Spinal cord (tissue), 10 donors: ENCODE data around the gene LRIG1. TPM values are rescaled to one million over a fixed set of nuclear protein-coding genes. Genes with fewer than 3 reads are reported as not detected.

ENCODE experiments used
- DNase-seq, 6 donors: peaks; one replicate each; pipeline versions ENCODE4 v3.0.0 to v3.0.0-alpha.2; 2013 to 2015; ENCODE audit warnings: low spot score in 6 of 6, low read depth in 4 of 6
- H3K27ac ChIP-seq: one replicate; pipeline ENCODE4 v1.5.1; 2013; ENCODE audit warnings: low read depth, low read length, control low read depth
- H3K27me3 ChIP-seq: one replicate; pipeline ENCODE4 v1.6.1; 2013; ENCODE audit warnings: low read length; ENCODE audit not compliant: control insufficient read depth, insufficient read depth
- H3K36me3 ChIP-seq: one replicate; pipeline ENCODE4 v1.6.1; 2013; ENCODE audit warnings: low read length; ENCODE audit not compliant: control insufficient read depth, insufficient read depth
- H3K4me1 ChIP-seq: one replicate; pipeline ENCODE4 v1.6.1; 2013; ENCODE audit warnings: low read length; ENCODE audit not compliant: control insufficient read depth, insufficient read depth
- H3K4me3 ChIP-seq: one replicate; pipeline ENCODE4 v1.5.1; 2013; ENCODE audit warnings: low read depth, low read length, control low read depth
- H3K9me3 ChIP-seq: one replicate; pipeline ENCODE4 v1.6.1; 2013; ENCODE audit warnings: low read length; ENCODE audit not compliant: control insufficient read depth, insufficient read depth
- WGBS: methylation state at CpG from one replicate; pipeline ENCODE4 v1.1.5; 2013; ENCODE audit warnings: missing lambda C conversion rate; ENCODE audit not compliant: insufficient coverage; 5-methylcytosine and 5-hydroxymethylcytosine counted together
- polyA plus RNA-seq, 2 donors: library from polyadenylated mRNA; unstranded; fragments of 120-200 nt; gene quantifications; one replicate each; pipeline ENCODE4 v1.2.1, GENCODE V29; 2013; ENCODE audit not compliant: insufficient read length in 2 of 2
- total RNA-seq, 2 donors: library from RNA; depleted of rRNA in 1 of 2; stranded (reverse); fragments of 120-200 nt in 1 of 2; fragments of >200 nt in 1 of 2; gene quantifications; one replicate each; pipeline versions ENCODE4 v1.2.3 to v1.2.4, GENCODE V29; 2013 to 2014
- donor health status: healthy.

Gene LRIG1
- total and polyA plus RNA-seq, 4 donors = 85.4 to 229 (median 147) TPM

- Histone ChIP-seq H3K27me3 (no peaks in the 10 kb centered on the region), H3K36me3 (no peaks in the 10 kb centered on the region), H3K4me3 (no peak overlapping the region), H3K9me3 (no peaks in the 10 kb centered on the region), H3K27ac (no peak overlapping the region), H3K4me1 (no peaks in the 10 kb centered on the region)
- no peak for DNase-seq
- WGBS = no CpG with 5 or more reads among the region's 3 CpGs
Observed at GRCh38 chr3:66362541-66362941, 138.3 kb downstream of the LRIG1 start.

DNA sequence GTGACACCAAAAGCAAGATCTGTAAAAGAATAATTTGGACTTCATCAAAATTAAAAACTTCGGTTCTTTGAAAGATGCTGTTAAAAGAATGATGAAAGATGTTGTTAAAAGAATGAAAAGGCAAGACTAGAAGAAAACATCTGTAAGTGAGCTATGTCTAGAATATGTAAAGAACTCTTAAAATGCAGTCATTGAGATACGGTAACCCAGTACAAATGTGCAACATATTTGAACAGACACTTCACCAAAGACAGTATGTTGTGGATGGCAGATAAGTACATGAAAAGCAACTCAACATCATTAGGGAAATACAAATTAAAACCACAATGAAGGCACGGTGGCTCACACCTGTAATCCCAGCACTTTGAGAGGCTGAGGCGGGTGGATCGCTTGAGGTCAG lies 139.5 kb downstream of the LRIG1 start:
- Histone ChIP-seq H3K4me1 (no peaks in the 10 kb centered on the region), H3K4me3 (no peak overlapping the region), H3K9me3 (no peaks in the 10 kb centered on the region), H3K27ac (no peak overlapping the region), H3K27me3 (no peaks in the 10 kb centered on the region), H3K36me3 (no peaks in the 10 kb centered on the region)
- 97% methylated on average over 3 of the region's 5 CpGs for WGBS
- no peak for DNase-seq

DNA sequence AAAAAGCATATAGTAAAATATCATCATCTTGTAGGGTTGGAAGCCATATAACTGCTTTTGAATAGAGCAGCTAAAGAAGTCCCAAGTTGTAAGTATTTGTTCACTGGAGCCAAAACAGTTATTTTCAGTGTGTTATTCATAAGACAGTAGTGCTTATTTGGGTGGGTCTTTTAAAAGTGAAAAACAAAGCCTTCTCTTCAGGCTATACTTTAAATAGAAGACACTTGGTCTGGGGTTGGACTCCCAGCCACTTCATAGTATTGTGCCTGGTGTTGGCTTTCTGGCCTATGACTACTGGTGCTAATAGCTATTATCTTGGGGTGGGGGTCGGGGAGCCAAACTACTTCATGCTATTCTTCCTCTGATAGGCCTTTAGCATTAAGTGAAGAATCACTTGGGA lies 144.8 kb downstream of the LRIG1 start:
- no peak overlapping the region for H3K27ac ChIP-seq
- no peak overlapping the region for H3K4me3 ChIP-seq
- H3K36me3 ChIP-seq = no peaks in the 10 kb centered on the region
- no peaks in the 10 kb centered on the region for H3K27me3 ChIP-seq
- H3K9me3 ChIP-seq = no peaks in the 10 kb centered on the region
- no peak for DNase-seq
- WGBS = no CpG with 5 or more reads among the region's 1 CpG
- H3K4me1 ChIP-seq = no peaks in the 10 kb centered on the region

GRCh38 chr3:66355394-66355793 lies 145.4 kb downstream of the LRIG1 start:
- Histone ChIP-seq H3K27me3 (no peaks in the 10 kb centered on the region), H3K9me3 (no peaks in the 10 kb centered on the region), H3K4me1 (no peaks in the 10 kb centered on the region), H3K36me3 (no peaks in the 10 kb centered on the region), H3K4me3 (no peak overlapping the region), H3K27ac (no peak overlapping the region)
- DNase-seq = no peak
- 94% methylated on average over 2 of the region's 3 CpGs for WGBS

DNA sequence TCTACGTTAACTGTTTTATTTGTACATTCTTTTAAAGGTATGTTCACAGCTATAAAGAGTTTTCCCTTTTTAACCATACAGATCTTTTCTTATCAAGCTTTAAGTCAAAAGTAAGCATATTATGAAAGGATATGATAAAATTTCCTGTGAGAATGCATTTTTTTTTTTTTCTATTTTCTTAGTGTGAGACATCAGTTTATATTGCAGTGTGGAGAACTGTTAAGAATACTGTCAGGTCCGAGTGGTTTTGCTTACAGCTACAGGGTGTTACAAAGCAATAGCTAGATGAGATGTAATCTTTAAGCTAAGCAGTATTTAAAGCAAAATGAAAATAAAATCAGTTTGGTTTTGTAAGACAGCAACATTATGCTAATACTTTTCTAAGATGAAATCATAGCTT lies 146.8 kb downstream of the LRIG1 start:
- Histone ChIP-seq H3K27me3 (no peaks in the 10 kb centered on the region), H3K4me3 (no peak overlapping the region), H3K9me3 (no peaks in the 10 kb centered on the region), H3K27ac (no peak overlapping the region), H3K36me3 (no peaks in the 10 kb centered on the region), H3K4me1 (no peaks in the 10 kb centered on the region)
- DNase-seq = no peak
- no CpG with 5 or more reads among the region's 2 CpGs for WGBS

DNA sequence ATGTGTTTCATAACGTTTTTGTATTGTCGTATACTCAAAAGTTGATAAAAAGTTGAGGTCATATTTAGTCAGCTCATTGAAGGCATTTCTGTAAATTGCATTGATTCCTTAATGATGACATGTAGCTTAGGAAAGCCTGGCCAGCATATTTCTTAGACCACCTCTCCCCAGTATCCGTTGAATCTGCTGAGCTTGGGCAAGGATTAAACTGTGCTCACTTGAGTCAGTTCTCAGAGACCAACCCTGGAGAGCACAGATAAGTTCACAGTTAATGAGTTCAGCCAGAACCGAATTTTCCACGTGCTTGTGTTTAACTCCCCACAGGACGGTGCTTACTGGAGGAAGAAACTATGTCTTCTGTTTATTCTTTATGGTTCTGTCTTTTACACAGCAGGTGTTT lies 147.3 kb downstream of the LRIG1 start:
- H3K4me3 ChIP-seq = no peak overlapping the region
- H3K9me3 ChIP-seq = no peaks in the 10 kb centered on the region

GRCh38 chr3:66353039-66353438 lies 147.8 kb downstream of the LRIG1 start:
- no peak overlapping the region for H3K4me3 ChIP-seq
- H3K4me1 ChIP-seq = no peaks in the 10 kb centered on the region
- no peak overlapping the region for H3K27ac ChIP-seq
- no peak for DNase-seq
- 100% methylated on average over 2 of the region's 3 CpGs for whole genome bisulfite sequencing
- no peaks in the 10 kb centered on the region for H3K9me3 ChIP-seq
- H3K27me3 ChIP-seq = no peaks in the 10 kb centered on the region
- no peaks in the 10 kb centered on the region for H3K36me3 ChIP-seq

More for the DNA sequence above, 147.3 kb downstream of the LRIG1 start:
- 68% methylated on average over 3 of the region's 6 CpGs for WGBS
- Histone ChIP-seq H3K27me3 (no peaks in the 10 kb centered on the region), H3K27ac (no peak overlapping the region), H3K36me3 (no peaks in the 10 kb centered on the region), H3K4me1 (no peaks in the 10 kb centered on the region)
- DNase-seq = no peak

- WGBS = 100% methylated on average over 1 of the region's 8 CpGs
- no peak for DNase-seq
- no peaks in the 10 kb centered on the region for H3K9me3 ChIP-seq
- no peaks in the 10 kb centered on the region for H3K4me1 ChIP-seq
- no peak overlapping the region for H3K4me3 ChIP-seq
- no peak overlapping the region for H3K27ac ChIP-seq
- H3K36me3 ChIP-seq = no peaks in the 10 kb centered on the region
- H3K27me3 ChIP-seq = no peaks in the 10 kb centered on the region
Observed at GRCh38 chr3:66350601-66351000, 150.2 kb downstream of the LRIG1 start.

DNA sequence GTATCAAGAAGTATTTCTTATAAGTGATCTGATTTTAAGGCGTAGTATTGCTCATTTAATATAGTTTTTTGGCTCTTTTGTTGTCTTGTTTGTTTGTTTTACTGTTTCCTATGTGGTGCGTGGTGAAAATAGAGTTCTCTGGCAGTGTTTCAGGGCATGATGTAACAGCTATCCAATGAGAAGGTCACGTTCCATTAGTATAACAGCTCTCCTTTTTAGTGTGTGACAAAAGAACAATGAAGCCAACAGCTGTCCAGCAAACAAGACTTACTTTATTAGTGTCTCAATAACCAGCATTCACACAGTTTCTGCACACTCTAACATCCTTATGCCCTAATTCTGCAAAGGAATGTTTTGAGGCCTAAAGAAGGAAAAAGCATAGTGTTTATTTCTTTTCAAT lies 152.1 kb downstream of the LRIG1 start:
- Histone ChIP-seq H3K27ac (no peak overlapping the region), H3K4me1 (no peaks in the 10 kb centered on the region), H3K27me3 (no peaks in the 10 kb centered on the region), H3K36me3 (no peaks in the 10 kb centered on the region), H3K4me3 (no peak overlapping the region), H3K9me3 (no peaks in the 10 kb centered on the region)
- WGBS = no CpG with 5 or more reads among the region's 3 CpGs
- peak in 5 of 6 donors; percentile 23 to 72 (median 36) for DNase-seq

GRCh38 chr3:66344848-66345578 lies 155.8 kb downstream of the LRIG1 start:
- no peaks in the 10 kb centered on the region for H3K4me1 ChIP-seq
- H3K27ac ChIP-seq = no peak overlapping the region
- 78% methylated on average over 6 of the region's 8 CpGs for WGBS
- H3K36me3 ChIP-seq = no peaks in the 10 kb centered on the region
- no peaks in the 10 kb centered on the region for H3K27me3 ChIP-seq
- no peak for DNase-seq
- no peak overlapping the region for H3K4me3 ChIP-seq
- H3K9me3 ChIP-seq = no peaks in the 10 kb centered on the region
